H9 (cell line): Measurements from ENCODE around the gene SCN7A. TPM values are rescaled to one million over a fixed set of nuclear protein-coding genes. Genes with fewer than 3 reads are reported as not detected.
A peak's percentile ranks its signal among the peaks of the same experiment; 100 is the strongest.

Experiments
- DNase-seq: peaks from one replicate; pipeline ENCODE4 v3.0.0-alpha.2; 2017
- H2AFZ ChIP-seq: one replicate; pipeline ENCODE4 v1.6.1; 2013; ENCODE audit warnings: mild to moderate bottlenecking, low read length, control low read depth, moderate library complexity
- H2AK5ac ChIP-seq: 2 replicates; pipeline ENCODE4 v1.6.1; 2013; ENCODE audit warnings: low read length, control low read depth, mixed read lengths; ENCODE audit not compliant: insufficient read length
- H2BK120ac ChIP-seq: one replicate; pipeline ENCODE4 v1.6.1; 2013; ENCODE audit warnings: low read depth, mild to moderate bottlenecking, low read length, control low read depth, inconsistent platforms; ENCODE audit not compliant: poor library complexity, severe bottlenecking
- H2BK12ac ChIP-seq: 2 replicates; pipeline ENCODE4 v1.6.1; 2013; ENCODE audit warnings: low read length, control low read depth, mixed read lengths, low read depth; ENCODE audit not compliant: insufficient read length
- H2BK15ac ChIP-seq: 2 replicates; pipeline ENCODE4 v1.6.1; 2013; ENCODE audit warnings: low read depth, low read length, control low read depth
- H2BK20ac ChIP-seq: one replicate; pipeline ENCODE4 v1.6.1; 2013; ENCODE audit warnings: low read depth, mild to moderate bottlenecking, low read length, control low read depth, inconsistent platforms; ENCODE audit not compliant: poor library complexity, severe bottlenecking
- H2BK5ac ChIP-seq: 2 replicates; pipeline ENCODE4 v1.6.1; 2013; ENCODE audit warnings: low read length, control low read depth, mixed read lengths; ENCODE audit not compliant: insufficient read length
- H3K14ac ChIP-seq: 2 replicates; pipeline ENCODE4 v1.6.1; 2013; ENCODE audit warnings: low read length, control low read depth; ENCODE audit not compliant: insufficient read depth
- H3K18ac ChIP-seq: 2 replicates; pipeline ENCODE4 v1.6.1; 2013; ENCODE audit warnings: low read depth, mild to moderate bottlenecking, mixed read lengths, low read length, control low read depth; ENCODE audit not compliant: insufficient read length
- H3K23ac ChIP-seq: 2 replicates; pipeline ENCODE4 v1.6.1; 2013; ENCODE audit warnings: low read length, control low read depth, mixed read lengths, low read depth; ENCODE audit not compliant: insufficient read length
- H3K23me2 ChIP-seq: 2 replicates; pipeline ENCODE4 v1.6.1; 2013; ENCODE audit warnings: low read depth, mild to moderate bottlenecking, mixed read lengths, low read length, control low read depth; ENCODE audit not compliant: insufficient read length, poor library complexity, severe bottlenecking
- H3K27ac ChIP-seq: 2 replicates; pipeline ENCODE4 v1.5.1; 2013; ENCODE audit warnings: low read length, control low read depth, mixed read lengths, low read depth; ENCODE audit not compliant: insufficient read length
- H3K27me3 ChIP-seq: 2 replicates; pipeline ENCODE4 v1.6.1; 2013; ENCODE audit warnings: low read length, control low read depth, inconsistent platforms; ENCODE audit not compliant: insufficient read depth
- H3K4ac ChIP-seq: 2 replicates; pipeline ENCODE4 v1.6.1; 2013; ENCODE audit warnings: low read depth, mild to moderate bottlenecking, control low read depth, inconsistent platforms, low read length, moderate library complexity
- H3K4me1 ChIP-seq: 2 replicates; pipeline ENCODE4 v1.6.1; 2013; ENCODE audit warnings: low read length, control low read depth, inconsistent platforms; ENCODE audit not compliant: insufficient read depth
- H3K4me2 ChIP-seq: 2 replicates; pipeline ENCODE4 v1.6.1; 2013; ENCODE audit warnings: low read length, control low read depth, mixed read lengths; ENCODE audit not compliant: insufficient read length, insufficient read depth
- H3K56ac ChIP-seq: 2 replicates; pipeline ENCODE4 v1.6.1; 2013; ENCODE audit warnings: low read depth, mild to moderate bottlenecking, mixed read lengths, low read length, control low read depth; ENCODE audit not compliant: insufficient read length
- H3K79me1 ChIP-seq: 2 replicates; pipeline ENCODE4 v1.6.1; 2013; ENCODE audit warnings: low read depth, mild to moderate bottlenecking, moderate library complexity, low read length, control low read depth, inconsistent platforms; ENCODE audit not compliant: insufficient read depth, poor library complexity, severe bottlenecking
- H3K79me2 ChIP-seq: 2 replicates; pipeline ENCODE4 v1.6.1; 2013; ENCODE audit warnings: low read length, control low read depth, inconsistent platforms; ENCODE audit not compliant: insufficient read depth
- H3K9ac ChIP-seq: 2 replicates; pipeline ENCODE4 v1.6.1; 2013; ENCODE audit warnings: low read length, control low read depth, mixed read lengths; ENCODE audit not compliant: insufficient read length; ENCODE audit errors: extremely low read depth
- H3K9me3 ChIP-seq: one replicate; pipeline ENCODE4 v1.6.1; 2013; ENCODE audit warnings: low read depth, low read length, inconsistent platforms; ENCODE audit not compliant: control insufficient read depth
- H3T11ph ChIP-seq: one replicate; pipeline ENCODE4 v1.6.1; 2013; ENCODE audit warnings: mild to moderate bottlenecking, low read length, control low read depth, inconsistent platforms
- H4K20me1 ChIP-seq: one replicate; pipeline ENCODE4 v1.6.1; 2013; ENCODE audit not compliant: control insufficient read depth, insufficient read length, insufficient read depth
- H4K5ac ChIP-seq: 2 replicates; pipeline ENCODE4 v1.6.1; 2013; ENCODE audit warnings: low read depth, mild to moderate bottlenecking, mixed read lengths, low read length, control low read depth; ENCODE audit not compliant: insufficient read length
- H4K8ac ChIP-seq: replicated peaks from 2 replicates; pipeline ENCODE4 v1.6.1; 2013; ENCODE audit warnings: low read length, control low read depth, mixed read lengths, low read depth; ENCODE audit not compliant: insufficient read length
- H4K91ac ChIP-seq: 2 replicates; pipeline ENCODE4 v1.6.1; 2013; ENCODE audit warnings: low read depth, mild to moderate bottlenecking, moderate library complexity, mixed read lengths, low read length, control low read depth; ENCODE audit not compliant: insufficient read length
- H3K27ac Mint-ChIP-seq, 3 experiments: 2 replicates in 2 of 3; 3 replicates in 1 of 3; pipeline ENCODE4 v1.8.0; 2020 to 2021; ENCODE audit warnings: mixed read lengths in 3 of 3, mild to moderate bottlenecking in 1 of 3, moderate library complexity in 1 of 3
- H3K27me3 Mint-ChIP-seq: 2 replicates; pipeline ENCODE4 v1.8.0; 2021; ENCODE audit warnings: low read depth, mild to moderate bottlenecking, moderate library complexity, mixed read lengths
- H3K36me3 Mint-ChIP-seq, 3 experiments: 2 replicates in 2 of 3; 3 replicates in 1 of 3; pipeline ENCODE4 v1.8.0; 2020 to 2021; ENCODE audit warnings: low read depth in 3 of 3, mixed read lengths in 3 of 3; ENCODE audit not compliant: insufficient read depth in 1 of 3
- H3K4me1 Mint-ChIP-seq, 2 experiments: 2 replicates each; pipeline ENCODE4 v1.8.0; 2020; ENCODE audit warnings: mixed read lengths in 2 of 2
- H3K4me3 Mint-ChIP-seq, 2 experiments: 2 replicates in 1 of 2; 3 replicates in 1 of 2; pipeline ENCODE4 v1.8.0; 2020 to 2021; ENCODE audit warnings: mild to moderate bottlenecking in 2 of 2, mixed read lengths in 2 of 2, moderate library complexity in 1 of 2
- H3K9me3 Mint-ChIP-seq, 2 experiments: 2 replicates in 1 of 2; 3 replicates in 1 of 2; pipeline ENCODE4 v1.8.0; 2020; ENCODE audit warnings: mild to moderate bottlenecking in 2 of 2, mixed read lengths in 2 of 2, moderate library complexity in 1 of 2
- total RNA-seq: library from RNA; stranded (reverse); gene quantifications from 2 replicates; pipeline ENCODE4 v1.2.1, GENCODE V29; 2021
- TF ChIP-seq, protein P1 (sequence below): fragments of 200-600 bp; sonication (generic); conservative IDR thresholded peaks from 3 replicates; pipeline ENCODE4 v1.8.0; 2021; ENCODE audit warnings: antibody characterized with exemption, mild to moderate bottlenecking

SCN7A gene
- total RNA-seq, 1 experiment from 2014 or later, result 0.07 TPM

DNA sequence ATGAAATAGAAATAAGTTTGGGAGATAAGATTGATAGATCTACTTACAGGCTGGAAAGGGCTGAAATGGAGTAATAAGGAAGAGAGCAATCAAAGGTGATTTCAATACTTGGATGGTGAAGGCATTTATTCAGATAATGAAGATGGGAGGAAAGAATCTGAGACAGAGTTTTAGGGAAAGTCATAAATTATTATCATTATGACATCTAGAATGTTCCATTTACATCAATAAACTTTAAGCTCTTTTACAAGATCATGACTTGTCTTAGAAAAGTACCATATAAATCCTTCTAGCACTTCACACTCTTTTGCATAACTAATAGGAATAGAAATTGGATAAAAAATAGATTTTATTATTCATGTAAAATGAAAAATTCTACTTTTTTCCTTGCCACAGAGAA is 120.5 kb downstream of the SCN7A start:
- Mint-ChIP-seq H3K27ac (no peak overlapping the region), H3K4me3 (peak overlapping the region in 1 of 2 experiments; percentile 5; a peak in 1 of 5 replicates)

More for the DNA sequence above, 120.5 kb downstream of the SCN7A start:
- Histone ChIP-seq H3K4ac (no peak overlapping the region), H2BK20ac (no peak overlapping the region), H3K18ac (no peak overlapping the region), H3K27me3 (no peaks in the 10 kb centered on the region), H3K9me3 (no peaks in the 10 kb centered on the region), H3T11ph (no peak overlapping the region), H4K8ac (no peak overlapping the region), H2AK5ac (no peak overlapping the region), H2BK120ac (no peak overlapping the region), H3K23me2 (peaks cover 11% of the 10 kb centered on the region), H3K14ac (no peak overlapping the region), H4K5ac (no peak overlapping the region), H3K4me1 (peaks cover 6% of the 10 kb centered on the region; the same call in 1 of the 2 replicates), H3K4me2 (no peak overlapping the region), H2AFZ (no peak overlapping the region), H3K79me2 (no peaks in the 10 kb centered on the region), H3K79me1 (no peaks in the 10 kb centered on the region), H2BK5ac (no peak overlapping the region), H4K91ac (no peak overlapping the region), H3K27ac (no peak overlapping the region), H2BK15ac (no peak overlapping the region), H4K20me1 (no peaks in the 10 kb centered on the region), H3K56ac (no peak overlapping the region), H3K9ac (no peak overlapping the region), H2BK12ac (no peak overlapping the region), H3K23ac (no peak overlapping the region)
- H3K27me3 Mint-ChIP-seq, result peaks cover 29% of the 10 kb centered on the region
- DNase-seq, result no peak
- H3K9me3 Mint-ChIP-seq, result no peaks in the 10 kb centered on the region; a peak in 1 of 5 replicates
- peaks cover 30 to 40% of the 10 kb centered on the region in 2 experiments for H3K4me1 Mint-ChIP-seq
- TF ChIP-seq, protein P1, sequence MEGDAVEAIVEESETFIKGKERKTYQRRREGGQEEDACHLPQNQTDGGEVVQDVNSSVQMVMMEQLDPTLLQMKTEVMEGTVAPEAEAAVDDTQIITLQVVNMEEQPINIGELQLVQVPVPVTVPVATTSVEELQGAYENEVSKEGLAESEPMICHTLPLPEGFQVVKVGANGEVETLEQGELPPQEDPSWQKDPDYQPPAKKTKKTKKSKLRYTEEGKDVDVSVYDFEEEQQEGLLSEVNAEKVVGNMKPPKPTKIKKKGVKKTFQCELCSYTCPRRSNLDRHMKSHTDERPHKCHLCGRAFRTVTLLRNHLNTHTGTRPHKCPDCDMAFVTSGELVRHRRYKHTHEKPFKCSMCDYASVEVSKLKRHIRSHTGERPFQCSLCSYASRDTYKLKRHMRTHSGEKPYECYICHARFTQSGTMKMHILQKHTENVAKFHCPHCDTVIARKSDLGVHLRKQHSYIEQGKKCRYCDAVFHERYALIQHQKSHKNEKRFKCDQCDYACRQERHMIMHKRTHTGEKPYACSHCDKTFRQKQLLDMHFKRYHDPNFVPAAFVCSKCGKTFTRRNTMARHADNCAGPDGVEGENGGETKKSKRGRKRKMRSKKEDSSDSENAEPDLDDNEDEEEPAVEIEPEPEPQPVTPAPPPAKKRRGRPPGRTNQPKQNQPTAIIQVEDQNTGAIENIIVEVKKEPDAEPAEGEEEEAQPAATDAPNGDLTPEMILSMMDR, result no peak
- H3K36me3 Mint-ChIP-seq, result no peaks in the 10 kb centered on the region
